Stimulated activated CD4-positive, alpha-beta T cell treated with anti-CD3 and anti-CD28 coated beads, Interleukin-2, amount 100 ng/mL, for 48 hours (primary cell): ENCODE data around the gene GLYAT.
"Not testable (repeated sequence)": the region's sequence is repeated elsewhere in the genome, so short reads cannot be mapped to it uniquely, and the experiment has no call there.

Experiments
- DNase-seq, 2 donors: peaks; one replicate each; pipeline ENCODE4 v3.0.0-alpha.2; 2020

Gene GLYAT

GRCh38 chr11:58742981-58743880, 11.5 kb upstream of the GLYAT start:
- DNase-seq: no peak

GRCh38 chr11:58742140-58742539, 10.4 kb upstream of the GLYAT start:
- no peak for DNase-seq

GRCh38 chr11:58741127-58741526, 9.4 kb upstream of the GLYAT start:
- DNase-seq: no peak

- DNase-seq: no peak
These were observed 8.7 kb upstream of the GLYAT start for GRCh38 chr11:58740447-58740846.

GRCh38 chr11:58739725-58740430, 8.1 kb upstream of the GLYAT start:
- DNase-seq: no peak

GRCh38 chr11:58734681-58735490, 3.1 kb upstream of the GLYAT start:
- no peak for DNase-seq

DNA sequence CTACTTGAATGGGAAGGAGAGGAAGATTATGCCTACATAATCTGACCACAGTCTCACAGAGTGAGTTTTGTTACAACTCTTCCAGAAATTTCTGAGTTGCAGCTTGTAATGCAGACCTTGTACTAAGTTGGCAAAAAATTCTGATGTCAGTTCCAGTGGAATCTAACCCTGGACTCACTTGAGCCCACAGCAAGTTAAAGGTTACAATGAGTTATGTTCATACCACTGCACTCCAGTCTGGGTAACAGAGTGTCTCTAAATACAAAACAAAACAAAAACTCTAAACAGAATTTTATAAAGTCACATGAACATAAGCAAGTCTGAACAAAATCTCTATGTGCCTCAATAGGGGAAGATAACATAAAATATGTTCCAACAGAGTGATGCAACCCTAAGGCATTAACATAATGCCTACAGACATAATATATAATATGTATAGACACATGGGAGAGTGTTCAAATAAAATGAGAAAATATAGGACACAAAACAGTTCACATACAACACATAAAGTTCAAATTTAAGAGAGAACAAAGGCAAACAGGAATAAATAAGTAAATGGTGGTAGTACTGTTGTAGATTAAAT, 1.1 kb downstream of the GLYAT start:
- DNase-seq: no peak

DNA sequence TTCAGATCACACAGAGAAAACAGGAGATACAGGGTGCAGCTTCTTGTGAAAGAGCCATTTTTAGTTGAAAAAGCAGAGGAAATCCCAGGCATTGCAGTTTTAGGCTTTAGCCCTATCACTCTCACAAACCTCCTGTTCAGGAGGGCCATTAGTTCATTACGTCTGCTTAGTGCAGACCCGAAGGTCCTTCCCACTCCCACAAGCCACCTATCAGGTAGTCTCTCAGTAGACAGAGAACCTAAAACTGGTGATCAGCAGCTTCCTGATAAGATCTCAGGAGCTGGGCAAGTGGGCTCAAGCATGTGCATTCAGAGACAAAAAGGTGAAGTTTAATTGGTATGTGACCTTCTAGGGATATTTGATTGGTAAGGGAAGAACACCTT, 4.3 kb downstream of the GLYAT start:
- no peak for DNase-seq

DNA sequence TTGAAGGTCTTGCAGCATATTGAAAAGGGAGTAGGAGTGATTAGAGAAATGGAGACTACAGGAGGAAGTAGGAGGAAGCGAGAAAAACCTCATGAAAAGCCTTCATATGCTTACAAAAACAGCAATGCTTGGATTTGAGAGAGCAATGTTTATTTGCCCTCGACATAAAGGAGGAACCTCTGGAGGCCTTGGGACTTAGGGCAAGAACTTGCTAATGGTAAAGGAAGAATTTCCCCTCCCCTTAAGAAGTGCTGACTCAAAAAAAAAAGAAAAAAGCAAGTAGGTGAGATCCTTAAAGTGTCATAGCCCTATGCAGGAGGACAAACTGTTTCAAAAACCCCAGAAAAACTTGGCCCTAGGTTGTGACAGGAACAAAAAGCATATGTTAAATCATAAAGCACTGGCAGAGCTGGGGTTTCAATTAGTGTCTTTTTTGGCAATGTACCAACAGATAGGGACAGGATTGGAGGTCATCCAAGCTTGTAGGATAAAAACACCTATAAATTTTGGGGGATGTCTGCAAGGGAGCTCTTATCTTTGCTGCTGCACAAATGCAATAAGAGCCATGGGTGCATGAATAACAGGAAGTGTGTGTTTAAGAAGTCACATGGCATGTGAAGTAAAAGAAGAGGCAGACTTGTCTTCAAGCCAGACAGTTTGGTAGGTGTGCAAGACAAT, 4.9 kb downstream of the GLYAT start:
- DNase-seq: no peak

- no peak for DNase-seq
These were observed 12.2 kb downstream of the GLYAT start for GRCh38 chr11:58719406-58720117.

- DNase-seq: no peak
These were observed 19.2 kb downstream of the GLYAT start for GRCh38 chr11:58712531-58712930.

DNA sequence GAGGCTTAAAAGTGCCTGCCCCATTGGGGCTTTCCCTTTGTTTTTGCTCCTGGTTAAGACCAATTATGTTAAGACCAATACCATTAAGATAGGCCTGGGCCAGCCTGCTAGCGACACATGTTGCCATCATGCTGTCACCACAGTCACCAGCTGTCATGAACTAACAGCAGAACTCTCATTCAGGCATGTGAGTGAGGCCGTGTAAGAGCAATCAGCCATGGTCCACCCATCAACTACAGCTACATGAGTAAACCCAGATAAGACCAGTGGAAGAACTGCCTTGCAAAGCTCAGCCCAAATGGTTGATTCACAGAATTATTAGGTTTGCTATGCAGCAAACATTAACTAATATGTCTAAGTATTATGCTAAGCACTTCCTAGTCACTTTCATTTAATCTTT, 19.9 kb downstream of the GLYAT start:
- no peak for DNase-seq

DNA sequence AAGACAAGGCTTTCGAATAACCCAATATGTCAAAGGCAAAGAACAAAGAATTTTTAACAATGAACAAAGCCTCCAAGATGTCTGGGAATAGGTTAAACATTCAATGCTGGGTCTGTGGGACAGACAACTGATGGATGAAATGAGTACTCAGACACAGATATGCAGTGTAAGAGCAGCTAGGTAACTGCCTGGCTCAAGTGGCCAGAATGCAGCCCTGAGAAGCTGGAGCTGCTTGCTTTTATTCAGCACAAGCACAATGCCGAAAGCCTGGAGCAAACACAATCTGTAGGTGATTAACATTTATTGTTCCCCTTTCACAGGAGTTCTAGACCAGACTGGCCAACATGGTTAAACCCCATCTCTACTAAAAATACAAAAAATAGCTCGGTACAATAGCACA, 24.0 kb downstream of the GLYAT start:
- DNase-seq: no peak

GRCh38 chr11:58696825-58697224, 34.9 kb downstream of the GLYAT start:
- not testable (repeated sequence) for DNase-seq

GRCh38 chr11:58693026-58693425, 38.7 kb downstream of the GLYAT start:
- no peak for DNase-seq

GRCh38 chr11:58691675-58692074, 40.1 kb downstream of the GLYAT start:
- DNase-seq: no peak

- DNase-seq: no peak
These were observed 42.8 kb downstream of the GLYAT start for GRCh38 chr11:58688789-58689503.

GRCh38 chr11:58685973-58686722, 45.6 kb downstream of the GLYAT start:
- DNase-seq: no peak

DNA sequence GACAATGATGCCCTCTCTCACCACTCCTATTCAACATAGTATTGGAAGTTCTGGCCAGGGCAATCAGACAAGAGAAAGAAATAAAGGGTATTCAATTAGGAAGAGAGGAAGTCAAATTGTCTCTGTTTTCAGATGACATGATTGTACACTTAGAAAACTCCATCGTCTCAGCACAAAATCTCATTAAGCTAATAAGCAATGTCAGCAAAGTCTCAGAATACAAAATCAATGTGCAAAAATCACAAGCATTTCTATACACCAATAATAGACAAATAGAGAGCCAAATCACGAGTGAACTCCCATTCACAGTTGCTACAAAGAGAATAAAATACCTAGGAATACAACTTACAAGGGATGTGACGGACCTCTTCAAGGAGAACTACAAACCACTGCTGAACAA, 49.1 kb downstream of the GLYAT start:
- not testable (repeated sequence) for DNase-seq

GRCh38 chr11:58677536-58677935, 54.2 kb downstream of the GLYAT start:
- not testable (repeated sequence) for DNase-seq
